ENCODE results near the gene FUOM.

FUOM gene

GRCh38 chr10:133362846-133363245 is 5.0 kb upstream of the FUOM start:
- H3K36me3 ChIP-seq (ENCODE audit: insufficient read depth, low read length) = peaks cover 38% of the 10 kb centered on the region
- H3K4me1 ChIP-seq (ENCODE audit: control insufficient read depth, insufficient read depth, low read length) = no peaks in the 10 kb centered on the region
- no peak overlapping the region for H3K4me2 ChIP-seq (ENCODE audit: low read length)
- no peak overlapping the region for H3K4me3 ChIP-seq (ENCODE audit: low read length)
- H3K9ac ChIP-seq (ENCODE audit: low read depth, low read length) = no peak overlapping the region
- H3K9me3 ChIP-seq (replicated peaks; ENCODE audit: low read length) = no peaks in the 10 kb centered on the region
- H3K27me3 ChIP-seq (ENCODE audit: control insufficient read depth, insufficient read depth, low read length) = no peaks in the 10 kb centered on the region

GRCh38 chr10:133361773-133362441 is 4.1 kb upstream of the FUOM start:
- no peaks in the 10 kb centered on the region for H3K9me3 ChIP-seq (replicated peaks; ENCODE audit: low read length)
- no peak overlapping the region for H3K4me3 ChIP-seq (ENCODE audit: low read length)
- peaks cover 8% of the 10 kb centered on the region for H3K4me1 ChIP-seq (ENCODE audit: control insufficient read depth, insufficient read depth, low read length)
- H3K36me3 ChIP-seq (ENCODE audit: insufficient read depth, low read length) = peaks cover 38% of the 10 kb centered on the region
- no peak overlapping the region for H3K4me2 ChIP-seq (ENCODE audit: low read length)
- H3K9ac ChIP-seq (ENCODE audit: low read depth, low read length) = no peak overlapping the region
- no peaks in the 10 kb centered on the region for H3K27me3 ChIP-seq (ENCODE audit: control insufficient read depth, insufficient read depth, low read length)

- H3K4me3 ChIP-seq (ENCODE audit: low read length) = no peak overlapping the region
- peaks cover 15% of the 10 kb centered on the region for H3K4me1 ChIP-seq (ENCODE audit: control insufficient read depth, insufficient read depth, low read length)
- H3K27me3 ChIP-seq (ENCODE audit: control insufficient read depth, insufficient read depth, low read length) = no peaks in the 10 kb centered on the region
- H3K4me2 ChIP-seq (ENCODE audit: low read length) = no peak overlapping the region
- peaks cover 36% of the 10 kb centered on the region for H3K36me3 ChIP-seq (ENCODE audit: insufficient read depth, low read length)
- no peak overlapping the region for H3K9ac ChIP-seq (ENCODE audit: low read depth, low read length)
- no peaks in the 10 kb centered on the region for H3K9me3 ChIP-seq (replicated peaks; ENCODE audit: low read length)
These were observed 3.4 kb upstream of the FUOM start for GRCh38 chr10:133361227-133361626.

- Histone ChIP-seq H3K27me3 (ENCODE audit: control insufficient read depth, insufficient read depth, low read length) (no peaks in the 10 kb centered on the region), H3K36me3 (ENCODE audit: insufficient read depth, low read length) (peaks cover 24% of the 10 kb centered on the region), H3K4me1 (ENCODE audit: control insufficient read depth, insufficient read depth, low read length) (peaks cover 17% of the 10 kb centered on the region), H3K4me3 (ENCODE audit: low read length) (no peak overlapping the region), H3K4me2 (ENCODE audit: low read length) (no peak overlapping the region), H3K9me3 (replicated peaks; ENCODE audit: low read length) (no peaks in the 10 kb centered on the region), H3K9ac (ENCODE audit: low read depth, low read length) (no peak overlapping the region)
These were observed 2.3 kb upstream of the FUOM start for GRCh38 chr10:133359972-133360610.

- H3K9ac ChIP-seq (ENCODE audit: low read depth, low read length) = no peak overlapping the region
- H3K4me2 ChIP-seq (ENCODE audit: low read length) = no peak overlapping the region
- peaks cover 19% of the 10 kb centered on the region for H3K36me3 ChIP-seq (ENCODE audit: insufficient read depth, low read length)
- no peak overlapping the region for H3K4me3 ChIP-seq (ENCODE audit: low read length)
- peaks cover 17% of the 10 kb centered on the region for H3K4me1 ChIP-seq (ENCODE audit: control insufficient read depth, insufficient read depth, low read length)
- H3K9me3 ChIP-seq (replicated peaks; ENCODE audit: low read length) = no peaks in the 10 kb centered on the region
- H3K27me3 ChIP-seq (ENCODE audit: control insufficient read depth, insufficient read depth, low read length) = no peaks in the 10 kb centered on the region
These were observed 1.7 kb upstream of the FUOM start for GRCh38 chr10:133359554-133359971.

GRCh38 chr10:133358925-133359310 is 1.1 kb upstream of the FUOM start:
- H3K9me3 ChIP-seq (replicated peaks; ENCODE audit: low read length) = no peaks in the 10 kb centered on the region
- peaks cover 14% of the 10 kb centered on the region for H3K36me3 ChIP-seq (ENCODE audit: insufficient read depth, low read length)
- no peak overlapping the region for H3K4me3 ChIP-seq (ENCODE audit: low read length)
- no peaks in the 10 kb centered on the region for H3K27me3 ChIP-seq (ENCODE audit: control insufficient read depth, insufficient read depth, low read length)
- no peak overlapping the region for H3K9ac ChIP-seq (ENCODE audit: low read depth, low read length)
- H3K4me2 ChIP-seq (ENCODE audit: low read length) = no peak overlapping the region
- H3K4me1 ChIP-seq (ENCODE audit: control insufficient read depth, insufficient read depth, low read length) = peaks cover 17% of the 10 kb centered on the region

- no peaks in the 10 kb centered on the region for H3K9me3 ChIP-seq (replicated peaks; ENCODE audit: low read length)
- peaks cover 17% of the 10 kb centered on the region for H3K4me1 ChIP-seq (ENCODE audit: control insufficient read depth, insufficient read depth, low read length)
- no peak overlapping the region for H3K4me2 ChIP-seq (ENCODE audit: low read length)
- H3K27me3 ChIP-seq (ENCODE audit: control insufficient read depth, insufficient read depth, low read length) = no peaks in the 10 kb centered on the region
- no peak overlapping the region for H3K4me3 ChIP-seq (ENCODE audit: low read length)
- peaks cover 14% of the 10 kb centered on the region for H3K36me3 ChIP-seq (ENCODE audit: insufficient read depth, low read length)
- H3K9ac ChIP-seq (ENCODE audit: low read depth, low read length) = no peak overlapping the region
These were observed 524 bp upstream of the FUOM start for GRCh38 chr10:133358162-133358924.

- peaks cover 3% of the 10 kb centered on the region for H3K27me3 ChIP-seq (ENCODE audit: control insufficient read depth, insufficient read depth, low read length)
- peak overlapping the region; percentile 87 for H3K9ac ChIP-seq (ENCODE audit: low read depth, low read length)
- H3K36me3 ChIP-seq (ENCODE audit: insufficient read depth, low read length) = peaks cover 3% of the 10 kb centered on the region
- H3K9me3 ChIP-seq (replicated peaks; ENCODE audit: low read length) = no peaks in the 10 kb centered on the region
- peak overlapping the region; percentile 80 for H3K4me3 ChIP-seq (ENCODE audit: low read length)
- peak overlapping the region; percentile 91 for H3K4me2 ChIP-seq (ENCODE audit: low read length)
- H3K4me1 ChIP-seq (ENCODE audit: control insufficient read depth, insufficient read depth, low read length) = peaks cover 17% of the 10 kb centered on the region
These were observed 1.1 kb downstream of the FUOM start for GRCh38 chr10:133356549-133357284.

- Histone ChIP-seq H3K9ac (ENCODE audit: low read depth, low read length) (no peak overlapping the region), H3K4me1 (ENCODE audit: control insufficient read depth, insufficient read depth, low read length) (peaks cover 17% of the 10 kb centered on the region), H3K4me3 (ENCODE audit: low read length) (no peak overlapping the region), H3K36me3 (ENCODE audit: insufficient read depth, low read length) (no peaks in the 10 kb centered on the region), H3K27me3 (ENCODE audit: control insufficient read depth, insufficient read depth, low read length) (peaks cover 3% of the 10 kb centered on the region), H3K4me2 (ENCODE audit: low read length) (peak overlapping the region; percentile 91), H3K9me3 (replicated peaks; ENCODE audit: low read length) (no peaks in the 10 kb centered on the region)
These were observed 1.8 kb downstream of the FUOM start for GRCh38 chr10:133355991-133356390.

- no peaks in the 10 kb centered on the region for H3K9me3 ChIP-seq (replicated peaks; ENCODE audit: low read length)
- peaks cover 3% of the 10 kb centered on the region for H3K27me3 ChIP-seq (ENCODE audit: control insufficient read depth, insufficient read depth, low read length)
- no peak overlapping the region for H3K9ac ChIP-seq (ENCODE audit: low read depth, low read length)
- H3K4me1 ChIP-seq (ENCODE audit: control insufficient read depth, insufficient read depth, low read length) = peaks cover 17% of the 10 kb centered on the region
- no peak overlapping the region for H3K4me3 ChIP-seq (ENCODE audit: low read length)
- H3K4me2 ChIP-seq (ENCODE audit: low read length) = no peak overlapping the region
- H3K36me3 ChIP-seq (ENCODE audit: insufficient read depth, low read length) = no peaks in the 10 kb centered on the region
These were observed 2.6 kb downstream of the FUOM start for GRCh38 chr10:133355266-133355665.

GRCh38 chr10:133354672-133355240 is 3.1 kb downstream of the FUOM start:
- no peak overlapping the region for H3K9ac ChIP-seq (ENCODE audit: low read depth, low read length)
- no peak overlapping the region for H3K4me2 ChIP-seq (ENCODE audit: low read length)
- H3K4me3 ChIP-seq (ENCODE audit: low read length) = no peak overlapping the region
- H3K4me1 ChIP-seq (ENCODE audit: control insufficient read depth, insufficient read depth, low read length) = peaks cover 17% of the 10 kb centered on the region
- no peaks in the 10 kb centered on the region for H3K9me3 ChIP-seq (replicated peaks; ENCODE audit: low read length)
- peaks cover 3% of the 10 kb centered on the region for H3K27me3 ChIP-seq (ENCODE audit: control insufficient read depth, insufficient read depth, low read length)
- H3K36me3 ChIP-seq (ENCODE audit: insufficient read depth, low read length) = no peaks in the 10 kb centered on the region

Data from skeletal muscle satellite cell (primary cell).